Measurements from ENCODE around the gene IL17RC. TPM values are rescaled to one million over a fixed set of nuclear protein-coding genes. Genes with fewer than 3 reads are reported as not detected.
A peak's percentile ranks its signal among the peaks of the same experiment; 100 is the strongest.
"Not testable (repeated sequence)": the region's sequence is repeated elsewhere in the genome, so short reads cannot be mapped to it uniquely, and the experiment has no call there.

IL17RC gene, protein sequence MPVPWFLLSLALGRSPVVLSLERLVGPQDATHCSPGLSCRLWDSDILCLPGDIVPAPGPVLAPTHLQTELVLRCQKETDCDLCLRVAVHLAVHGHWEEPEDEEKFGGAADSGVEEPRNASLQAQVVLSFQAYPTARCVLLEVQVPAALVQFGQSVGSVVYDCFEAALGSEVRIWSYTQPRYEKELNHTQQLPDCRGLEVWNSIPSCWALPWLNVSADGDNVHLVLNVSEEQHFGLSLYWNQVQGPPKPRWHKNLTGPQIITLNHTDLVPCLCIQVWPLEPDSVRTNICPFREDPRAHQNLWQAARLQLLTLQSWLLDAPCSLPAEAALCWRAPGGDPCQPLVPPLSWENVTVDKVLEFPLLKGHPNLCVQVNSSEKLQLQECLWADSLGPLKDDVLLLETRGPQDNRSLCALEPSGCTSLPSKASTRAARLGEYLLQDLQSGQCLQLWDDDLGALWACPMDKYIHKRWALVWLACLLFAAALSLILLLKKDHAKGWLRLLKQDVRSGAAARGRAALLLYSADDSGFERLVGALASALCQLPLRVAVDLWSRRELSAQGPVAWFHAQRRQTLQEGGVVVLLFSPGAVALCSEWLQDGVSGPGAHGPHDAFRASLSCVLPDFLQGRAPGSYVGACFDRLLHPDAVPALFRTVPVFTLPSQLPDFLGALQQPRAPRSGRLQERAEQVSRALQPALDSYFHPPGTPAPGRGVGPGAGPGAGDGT
- total RNA-seq, result under 1 TPM; 0.41 to 0.93 TPM

DNA sequence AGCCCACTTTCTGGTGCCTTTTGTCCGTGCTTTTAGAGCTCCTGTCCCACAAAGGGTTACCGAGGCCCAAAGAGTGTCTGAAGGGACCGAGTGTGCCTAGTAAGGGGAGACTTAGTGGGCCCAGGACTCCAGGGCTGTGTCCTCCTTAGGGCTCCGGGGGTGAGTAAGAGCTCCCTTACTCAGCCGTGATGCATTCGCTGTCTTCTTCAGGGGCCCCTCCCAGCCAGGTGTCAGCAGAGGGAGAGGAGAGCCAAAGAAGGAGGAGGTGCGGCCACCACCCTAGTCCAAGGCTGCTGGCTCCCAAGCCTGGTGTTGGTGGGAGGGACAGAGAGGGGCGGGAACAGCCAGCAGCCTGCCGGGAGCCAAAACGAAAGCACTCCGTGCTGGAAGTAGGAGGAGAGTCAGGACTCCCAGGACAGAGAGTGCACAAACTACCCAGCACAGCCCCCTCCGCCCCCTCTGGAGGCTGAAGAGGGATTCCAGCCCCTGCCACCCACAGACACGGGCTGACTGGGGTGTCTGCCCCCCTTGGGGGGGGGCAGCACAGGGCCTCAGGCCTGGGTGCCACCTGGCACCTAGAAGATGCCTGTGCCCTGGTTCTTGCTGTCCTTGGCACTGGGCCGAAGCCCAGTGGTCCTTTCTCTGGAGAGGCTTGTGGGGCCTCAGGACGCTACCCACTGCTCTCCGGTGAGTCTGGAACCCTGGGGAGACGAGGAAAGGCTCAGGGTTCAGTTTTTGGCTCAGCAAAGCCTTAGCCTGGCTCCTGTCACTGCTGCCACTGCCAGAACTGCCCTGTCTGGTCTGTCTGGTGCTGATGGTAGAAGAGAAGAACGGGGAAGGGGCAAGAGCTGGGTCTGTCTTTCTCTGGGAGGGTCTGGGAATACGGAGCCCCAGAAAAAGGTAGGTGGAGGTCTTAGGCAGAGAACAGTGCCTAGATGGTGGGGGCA lies at the start of gene IL17RC:
TSS of gene IL17RC (plus strand) at position 365 of the 947 bp plus-strand sequence. CDS start at position 583, 218 bp downstream.
- Mint-ChIP-seq H3K4me1 (ENCODE audit: low read depth) (peaks cover 22% of the 10 kb centered on the region), H3K4me3 (peak within 1 kb of the TSS; percentile 75 to 76), H3K36me3 (ENCODE audit: insufficient read depth in 2 of 2) (peaks cover 0 to 2% of the 10 kb centered on the region in 2 donors), H3K27ac (no peak within 1 kb of the TSS), H3K9me3 (no peaks in the 10 kb centered on the region), H3K27me3 (ENCODE audit: low read depth) (peaks cover 5% of the 10 kb centered on the region)
- peak; percentile 38 to 61 for DNase-seq
- ATAC-seq (replicated peaks in 1 of 2), result peak; percentile 68 to 74

- H3K4me1 Mint-ChIP-seq (ENCODE audit: low read depth), result no peaks in the 10 kb centered on the region
- DNase-seq (no peak), ATAC-seq (replicated peaks in 1 of 2) (no peak)
- H3K27ac Mint-ChIP-seq, result no peak overlapping the region
- H3K27me3 Mint-ChIP-seq (ENCODE audit: low read depth), result no peaks in the 10 kb centered on the region
- no peak overlapping the region for H3K4me3 Mint-ChIP-seq
- no peaks in the 10 kb centered on the region for H3K9me3 Mint-ChIP-seq
- no peaks in the 10 kb centered on the region for H3K36me3 Mint-ChIP-seq (ENCODE audit: insufficient read depth in 2 of 2)
Measured at GRCh38 chr3:9867106-9867505, 49.8 kb upstream of the IL17RC start.

- DNase-seq, result no peak
- Mint-ChIP-seq H3K4me1 (ENCODE audit: low read depth) (no peaks in the 10 kb centered on the region), H3K27ac (no peak overlapping the region), H3K36me3 (ENCODE audit: insufficient read depth in 2 of 2) (no peaks in the 10 kb centered on the region), H3K27me3 (ENCODE audit: low read depth) (no peaks in the 10 kb centered on the region), H3K4me3 (no peak overlapping the region), H3K9me3 (no peaks in the 10 kb centered on the region)
- no peak for ATAC-seq (replicated peaks in 1 of 2)
Measured at GRCh38 chr3:9869955-9870354, 46.9 kb upstream of the IL17RC start.

DNA sequence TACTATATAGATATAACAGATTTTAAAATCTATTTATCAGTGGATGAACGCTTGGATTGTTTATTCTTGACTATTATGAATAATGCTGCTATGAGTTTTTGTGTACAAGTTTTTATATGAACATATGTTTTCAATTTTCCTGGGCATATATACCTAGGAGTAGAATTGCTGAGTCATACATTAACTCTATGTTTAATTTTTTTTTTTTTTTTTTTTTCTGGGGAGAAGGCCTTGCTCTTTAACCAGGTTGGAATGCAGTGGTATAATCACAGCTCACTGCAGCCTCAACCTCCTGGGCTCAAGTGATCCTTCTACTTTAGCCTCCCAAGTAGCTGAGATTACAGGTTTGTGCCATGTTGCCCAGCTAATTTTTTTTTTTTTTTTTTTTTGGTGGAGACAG lies 45.9 kb upstream of the IL17RC start:
- Mint-ChIP-seq H3K36me3 (ENCODE audit: insufficient read depth in 2 of 2) (no peaks in the 10 kb centered on the region), H3K4me1 (ENCODE audit: low read depth) (no peaks in the 10 kb centered on the region), H3K27me3 (ENCODE audit: low read depth) (no peaks in the 10 kb centered on the region), H3K9me3 (no peaks in the 10 kb centered on the region), H3K27ac (no peak overlapping the region), H3K4me3 (no peak overlapping the region)
- no peak for DNase-seq
- no peak for ATAC-seq (replicated peaks in 1 of 2)

DNA sequence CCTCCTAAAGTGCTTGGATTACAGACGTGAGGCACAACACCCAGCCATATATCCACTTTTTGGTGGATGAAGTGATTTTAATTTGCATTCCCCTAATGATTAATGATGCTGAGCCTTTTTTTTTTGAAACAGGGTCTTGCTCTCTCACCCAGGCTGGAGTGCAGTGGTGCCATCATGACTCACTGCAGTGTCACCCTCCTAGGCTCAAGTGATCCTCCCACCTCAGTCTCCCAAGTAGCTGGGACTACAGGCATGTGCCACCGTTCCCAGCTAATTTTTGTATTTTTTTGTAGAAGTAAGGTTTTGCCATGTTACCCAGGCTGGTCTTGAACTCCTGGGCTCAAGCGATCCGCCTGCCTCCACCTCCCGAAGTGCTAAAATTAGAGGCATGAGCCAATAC lies 44.8 kb upstream of the IL17RC start:
- not testable (repeated sequence) for H3K4me1 Mint-ChIP-seq (ENCODE audit: low read depth); H3K4me3 Mint-ChIP-seq; H3K27me3 Mint-ChIP-seq (ENCODE audit: low read depth); DNase-seq; H3K9me3 Mint-ChIP-seq; H3K27ac Mint-ChIP-seq; H3K36me3 Mint-ChIP-seq (ENCODE audit: insufficient read depth in 2 of 2); ATAC-seq (replicated peaks in 1 of 2)

- ATAC-seq (replicated peaks in 1 of 2) (no peak), DNase-seq (no peak)
- Mint-ChIP-seq H3K36me3 (ENCODE audit: insufficient read depth in 2 of 2) (no peaks in the 10 kb centered on the region), H3K4me3 (no peak overlapping the region), H3K9me3 (no peaks in the 10 kb centered on the region), H3K4me1 (ENCODE audit: low read depth) (no peaks in the 10 kb centered on the region), H3K27me3 (ENCODE audit: low read depth) (no peaks in the 10 kb centered on the region), H3K27ac (no peak overlapping the region)
Measured at GRCh38 chr3:9875448-9875847, 41.5 kb upstream of the IL17RC start.

DNA sequence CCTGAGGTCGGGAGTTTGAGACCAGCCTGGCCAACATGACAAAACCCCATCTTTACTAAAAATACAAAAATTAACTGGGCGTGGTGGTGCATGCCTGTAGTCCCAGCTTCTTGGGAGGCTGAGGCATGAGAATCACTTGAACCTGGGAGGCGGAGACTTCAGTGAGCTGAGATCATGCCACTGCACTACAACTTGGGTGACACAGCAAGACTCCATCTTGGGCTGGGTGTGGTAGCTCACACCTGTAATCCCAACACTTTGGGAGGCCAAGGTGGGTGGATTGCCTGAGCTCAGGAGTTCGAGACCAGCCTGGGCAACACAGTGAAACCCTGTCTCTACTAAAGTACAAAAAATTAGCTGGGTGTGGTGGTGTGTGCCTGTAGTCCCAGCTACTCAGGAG lies 40.6 kb upstream of the IL17RC start:
- H3K9me3 Mint-ChIP-seq, result not testable (repeated sequence)

GRCh38 chr3:9876991-9877390 lies 39.9 kb upstream of the IL17RC start:
- H3K27ac Mint-ChIP-seq, result no peak overlapping the region
- H3K4me1 Mint-ChIP-seq (ENCODE audit: low read depth), result no peaks in the 10 kb centered on the region
- no peaks in the 10 kb centered on the region for H3K27me3 Mint-ChIP-seq (ENCODE audit: low read depth)
- no peaks in the 10 kb centered on the region for H3K9me3 Mint-ChIP-seq
- no peaks in the 10 kb centered on the region for H3K36me3 Mint-ChIP-seq (ENCODE audit: insufficient read depth in 2 of 2)
- DNase-seq (no peak), ATAC-seq (replicated peaks in 1 of 2) (peak in 1 of 2 donors; percentile 37)
- H3K4me3 Mint-ChIP-seq, result no peak overlapping the region

More for the DNA sequence above, 40.6 kb upstream of the IL17RC start:
- DNase-seq; H3K4me3 Mint-ChIP-seq; H3K4me1 Mint-ChIP-seq (ENCODE audit: low read depth); H3K27me3 Mint-ChIP-seq (ENCODE audit: low read depth); H3K27ac Mint-ChIP-seq; H3K36me3 Mint-ChIP-seq (ENCODE audit: insufficient read depth in 2 of 2); ATAC-seq (replicated peaks in 1 of 2): not testable (repeated sequence)

- Mint-ChIP-seq H3K27ac (no peak overlapping the region), H3K27me3 (ENCODE audit: low read depth) (no peaks in the 10 kb centered on the region), H3K9me3 (no peaks in the 10 kb centered on the region), H3K4me1 (ENCODE audit: low read depth) (no peaks in the 10 kb centered on the region), H3K4me3 (no peak overlapping the region), H3K36me3 (ENCODE audit: insufficient read depth in 2 of 2) (no peaks in the 10 kb centered on the region)
- no peak for DNase-seq
- no peak for ATAC-seq (replicated peaks in 1 of 2)
Measured at GRCh38 chr3:9878700-9879099, 38.2 kb upstream of the IL17RC start.

GRCh38 chr3:9879830-9880549 lies 36.9 kb upstream of the IL17RC start, which contains the start of gene CIDEC:
Gene CIDEC, minus strand, starts transcription at chr3:9880253. Its CDS starts 1,767 bp downstream, at chr3:9878486.
- H3K27me3 Mint-ChIP-seq (ENCODE audit: low read depth), result no peaks in the 10 kb centered on the region
- no peak within 1 kb of the TSS for H3K27ac Mint-ChIP-seq
- no peaks in the 10 kb centered on the region for H3K4me1 Mint-ChIP-seq (ENCODE audit: low read depth)
- H3K36me3 Mint-ChIP-seq (ENCODE audit: insufficient read depth in 2 of 2), result no peaks in the 10 kb centered on the region
- DNase-seq (no peak), ATAC-seq (replicated peaks in 1 of 2) (no peak)
- H3K9me3 Mint-ChIP-seq, result no peaks in the 10 kb centered on the region
- no peak within 1 kb of the TSS for H3K4me3 Mint-ChIP-seq

GRCh38 chr3:9881441-9881840 lies 35.5 kb upstream of the IL17RC start:
- H3K27ac Mint-ChIP-seq, result no peak overlapping the region
- no peak overlapping the region for H3K4me3 Mint-ChIP-seq
- ATAC-seq (replicated peaks in 1 of 2), result no peak
- no peaks in the 10 kb centered on the region for H3K36me3 Mint-ChIP-seq (ENCODE audit: insufficient read depth in 2 of 2)
- DNase-seq, result no peak
- H3K27me3 Mint-ChIP-seq (ENCODE audit: low read depth), result no peaks in the 10 kb centered on the region
- H3K9me3 Mint-ChIP-seq, result no peaks in the 10 kb centered on the region
- H3K4me1 Mint-ChIP-seq (ENCODE audit: low read depth), result no peaks in the 10 kb centered on the region

All from activated T-cell treated with anti-CD3 and anti-CD28 coated beads, Interleukin-2, amount 50 U/mL, for 72 hours (primary cell).